IMR-90 (cell line): ENCODE results near the gene CCDC116. TPM values are rescaled to one million over a fixed set of nuclear protein-coding genes. Genes with fewer than 3 reads are reported as not detected.

Source experiments
- ATAC-seq: fragments of 200-7000 bp; cut with Tn5 transposase; 2 replicates; pipeline ENCODE4 v1.9.1; 2020; ENCODE audit warnings: low read depth, mild to moderate bottlenecking, moderate library complexity
- BruUV-seq: library from RNA; stranded (reverse); fragments of 400-500 nt; replicated peaks from 2 replicates; lab custom pipeline; 2021; lab: Mats Ljungman, UMichigan
- CTCF ChIA-PET: fragments of 300-600 bp; formaldehyde crosslinking; extraction: SDS; loops from one replicate; lab custom pipeline; 2021; ENCODE audit warnings: antibody characterized with exemption; lab: Yijun Ruan, JAX
- POLR2A ChIA-PET: fragments of 300-600 bp; sonication (Branson Sonifier 250); formaldehyde crosslinking; loops from one replicate; lab custom pipeline; 2022; ENCODE audit warnings: antibody characterized with exemption; ENCODE audit not compliant: unreplicated experiment; lab: Charles Lee
- DNase-seq: peaks from one replicate; pipeline ENCODE4 v3.0.0; 2013
- H2AFZ ChIP-seq: replicated peaks from 2 replicates; pipeline ENCODE3; 2013; ENCODE audit warnings: low read length, mild to moderate bottlenecking; ENCODE audit not compliant: poor library complexity
- H2AK5ac ChIP-seq: 2 replicates; pipeline ENCODE4 v1.6.1; 2013; ENCODE audit warnings: low read depth, low read length, inconsistent platforms
- H2AK9ac ChIP-seq: replicated peaks from 2 replicates; pipeline ENCODE3; 2013; ENCODE audit warnings: mild to moderate bottlenecking, low read depth, low read length, moderate library complexity; ENCODE audit not compliant: poor library complexity
- H2BK120ac ChIP-seq: 2 replicates; pipeline ENCODE4 v1.6.1; 2013; ENCODE audit warnings: low read depth, low read length, inconsistent platforms
- H2BK15ac ChIP-seq: 3 replicates; pipeline ENCODE4 v1.6.1; 2013; ENCODE audit warnings: low read depth, low read length, inconsistent platforms
- H2BK20ac ChIP-seq: 2 replicates; pipeline ENCODE4 v1.6.1; 2013; ENCODE audit warnings: low read depth, mild to moderate bottlenecking, inconsistent platforms, low read length, moderate library complexity
- H2BK5ac ChIP-seq: 2 replicates; pipeline ENCODE4 v1.6.1; 2013; ENCODE audit warnings: mild to moderate bottlenecking, low read depth, low read length, inconsistent platforms; ENCODE audit not compliant: poor library complexity, severe bottlenecking
- H3K14ac ChIP-seq: replicated peaks from 2 replicates; pipeline ENCODE4 v1.6.1; 2013; ENCODE audit warnings: low read depth, low read length, inconsistent platforms
- H3K18ac ChIP-seq: 2 replicates; pipeline ENCODE4 v1.6.1; 2013; ENCODE audit warnings: low read depth, low read length, control low read depth
- H3K23ac ChIP-seq: 2 replicates; pipeline ENCODE4 v1.6.1; 2013; ENCODE audit warnings: low read depth, low read length, inconsistent platforms
- H3K27ac ChIP-seq: 2 replicates; pipeline ENCODE4 v1.5.1; 2013; ENCODE audit warnings: mild to moderate bottlenecking, control low read depth, low read length; ENCODE audit not compliant: insufficient read depth
- H3K27me3 ChIP-seq: 2 replicates; pipeline ENCODE4 v1.6.1; 2013; ENCODE audit warnings: low read length; ENCODE audit not compliant: control insufficient read depth, insufficient read depth
- H3K36me3 ChIP-seq: 2 replicates; pipeline ENCODE4 v1.6.1; 2013; ENCODE audit warnings: low read length, mixed read lengths; ENCODE audit not compliant: control insufficient read depth, insufficient read depth
- H3K4ac ChIP-seq: 2 replicates; pipeline ENCODE4 v1.6.1; 2013; ENCODE audit warnings: low read depth, low read length, inconsistent platforms
- H3K4me1 ChIP-seq: 2 replicates; pipeline ENCODE4 v1.6.1; 2013; ENCODE audit warnings: low read length, mixed read lengths; ENCODE audit not compliant: control insufficient read depth, insufficient read depth
- H3K4me2 ChIP-seq: 2 replicates; pipeline ENCODE4 v1.6.1; 2013; ENCODE audit warnings: low read depth, mild to moderate bottlenecking, control low read depth, low read length, moderate library complexity
- H3K4me3 ChIP-seq: 2 replicates; pipeline ENCODE4 v1.5.1; 2013; ENCODE audit warnings: low read depth, mild to moderate bottlenecking, control low read depth, low read length, moderate library complexity; ENCODE audit not compliant: insufficient read depth
- H3K56ac ChIP-seq: 2 replicates; pipeline ENCODE4 v1.6.1; 2013; ENCODE audit warnings: low read length, inconsistent platforms; ENCODE audit not compliant: insufficient read depth; ENCODE audit errors: extremely low read depth
- H3K79me1 ChIP-seq, 2 experiments: 2 replicates each; pipeline ENCODE4 v1.6.1; 2013; ENCODE audit warnings: low read length in 2 of 2, inconsistent platforms in 1 of 2, low read depth in 1 of 2
- H3K9ac ChIP-seq: 2 replicates; pipeline ENCODE4 v1.6.1; 2013; ENCODE audit warnings: low read depth, low read length, control low read depth
- H3K9me1 ChIP-seq: 2 replicates; pipeline ENCODE4 v1.6.1; 2013; ENCODE audit warnings: low read length, inconsistent platforms; ENCODE audit not compliant: insufficient read depth
- H3K9me3 ChIP-seq: 2 replicates; pipeline ENCODE4 v1.6.1; 2013; ENCODE audit warnings: low read length; ENCODE audit not compliant: control insufficient read depth, insufficient read depth
- H4K20me1 ChIP-seq: 2 replicates; pipeline ENCODE4 v1.6.1; 2013; ENCODE audit warnings: low read length, inconsistent platforms; ENCODE audit not compliant: insufficient read depth
- H4K5ac ChIP-seq: 2 replicates; pipeline ENCODE4 v1.6.1; 2013; ENCODE audit warnings: mild to moderate bottlenecking, low read depth, low read length, control low read depth
- H4K8ac ChIP-seq, 2 experiments: 2 replicates each; pipeline ENCODE4 v1.6.1; 2013; ENCODE audit warnings: low read depth in 2 of 2, low read length in 2 of 2, control low read depth in 1 of 2, inconsistent platforms in 1 of 2
- H4K91ac ChIP-seq: 2 replicates; pipeline ENCODE4 v1.6.1; 2013; ENCODE audit warnings: low read depth, low read length, inconsistent platforms; ENCODE audit not compliant: insufficient read depth
- BHLHE40 ChIP-seq: fragments of 150-350 bp; IDR thresholded peaks from 2 replicates; pipeline ENCODE4 v1.6.1; 2016; ENCODE audit warnings: mild to moderate bottlenecking, low read depth, low read length
- CEBPB ChIP-seq: IDR thresholded peaks from 2 replicates; pipeline ENCODE4 v1.6.1; 2012; ENCODE audit warnings: low read depth, low read length, improper control_type of control experiment
- CHD1 ChIP-seq: IDR thresholded peaks from 2 replicates; pipeline ENCODE4 v1.6.1; 2012; ENCODE audit warnings: low read depth, low read length, improper control_type of control experiment
- FOS ChIP-seq: fragments of 150-350 bp; IDR thresholded peaks from 2 replicates; pipeline ENCODE4 v1.6.1; 2016; ENCODE audit warnings: low read depth, low read length
- MAFK ChIP-seq: IDR thresholded peaks from 2 replicates; pipeline ENCODE4 v1.6.1; 2012; ENCODE audit warnings: low read depth, low read length, improper control_type of control experiment
- MAZ ChIP-seq: IDR thresholded peaks from 2 replicates; pipeline ENCODE4 v1.6.1; 2012; ENCODE audit warnings: low read depth, mild to moderate bottlenecking, low read length, improper control_type of control experiment, moderate library complexity, borderline replicate concordance
- MXI1 ChIP-seq: IDR thresholded peaks from 2 replicates; pipeline ENCODE4 v1.6.1; 2012; ENCODE audit warnings: low read depth, mild to moderate bottlenecking, low read length, moderate library complexity, borderline replicate concordance
- NFE2L2 ChIP-seq: fragments of 150-350 bp; IDR thresholded peaks from 2 replicates; pipeline ENCODE4 v1.6.1; 2016; ENCODE audit warnings: low read depth, mild to moderate bottlenecking, low read length
- POLR2A ChIP-seq: IDR thresholded peaks from 2 replicates; pipeline ENCODE4 v1.6.1; 2012; ENCODE audit warnings: mild to moderate bottlenecking, low read depth, low read length
- RAD21 ChIP-seq: IDR thresholded peaks from 2 replicates; pipeline ENCODE4 v1.6.1; 2012; ENCODE audit warnings: low read length, improper control_type of control experiment
- RCOR1 ChIP-seq: IDR thresholded peaks from 2 replicates; pipeline ENCODE4 v1.6.1; 2012; ENCODE audit warnings: mild to moderate bottlenecking, low read length, improper control_type of control experiment; ENCODE audit not compliant: insufficient replicate concordance
- RFX5 ChIP-seq: IDR thresholded peaks from 2 replicates; pipeline ENCODE4 v1.8.0; 2012; ENCODE audit warnings: low read depth, mild to moderate bottlenecking, low read length, moderate library complexity
- WGBS, 2 experiments: methylation state at CpG; one replicate each; pipeline versions ENCODE4 v1.1.5 to v1.1.7; 2013; ENCODE audit warnings: missing lambda C conversion rate in 2 of 2; ENCODE audit not compliant: insufficient read length in 1 of 2; ENCODE audit errors: extremely low coverage in 2 of 2; 5-methylcytosine and 5-hydroxymethylcytosine counted together
- dilution Hi-C: fragments of 300-500 bp; cut with HindIII; formaldehyde crosslinking; loops from one replicate; pipeline ENCODE4 v1.14.3; 2018; ENCODE audit warnings: low sequenced_read_pairs; ENCODE audit not compliant: unreplicated experiment
- in situ Hi-C: fragments of 300-500 bp; cut with MboI; formaldehyde crosslinking; loops from 3 replicates; pipeline ENCODE4 v1.14.3; 2019; ENCODE audit warnings: low sequenced_read_pairs, inconsistent platforms, mixed read lengths
- intact Hi-C: fragments of 100-400 bp; cut with micrococcal nuclease; formaldehyde crosslinking; loops from 2 replicates; pipeline ENCODE4 v1.10.0; 2022
- polyA plus RNA-seq, 3 experiments: library from polyadenylated mRNA; depleted of rRNA; stranded (reverse); fragments of >200 nt; gene quantifications; 2 replicates each; pipeline ENCODE4 v1.2.3, GENCODE V29; 2012; ENCODE audit warnings: low replicate concordance in 1 of 3
- total RNA-seq: library from RNA; depleted of rRNA; stranded (reverse); fragments of >200 nt; gene quantifications from 2 replicates; pipeline ENCODE4 v1.2.3, GENCODE V29; 2012
- TF ChIP-seq, protein P1 (sequence below): fragments of 150-350 bp; IDR thresholded peaks from 2 replicates; pipeline ENCODE4 v1.6.1; 2017; ENCODE audit warnings: mild to moderate bottlenecking, antibody characterized with exemption, low read length, low read depth
- TF ChIP-seq, protein P2 (sequence below): fragments of 150-350 bp; IDR thresholded peaks from 2 replicates; pipeline ENCODE4 v1.6.1; 2016; ENCODE audit warnings: low read depth, mild to moderate bottlenecking, low read length, moderate library complexity, borderline replicate concordance
- TF ChIP-seq, protein P3 (sequence below): conservative IDR thresholded peaks from 2 replicates; pipeline ENCODE4 v1.5.1; 2012; ENCODE audit warnings: mild to moderate bottlenecking, low read depth, low read length, improper control_type of control experiment

The CCDC116 gene
- total and polyA plus RNA-seq, 2 of the 4 experiments (the other 2 are of a cell fraction) = under 0.01 to 0.27 TPM

DNA sequence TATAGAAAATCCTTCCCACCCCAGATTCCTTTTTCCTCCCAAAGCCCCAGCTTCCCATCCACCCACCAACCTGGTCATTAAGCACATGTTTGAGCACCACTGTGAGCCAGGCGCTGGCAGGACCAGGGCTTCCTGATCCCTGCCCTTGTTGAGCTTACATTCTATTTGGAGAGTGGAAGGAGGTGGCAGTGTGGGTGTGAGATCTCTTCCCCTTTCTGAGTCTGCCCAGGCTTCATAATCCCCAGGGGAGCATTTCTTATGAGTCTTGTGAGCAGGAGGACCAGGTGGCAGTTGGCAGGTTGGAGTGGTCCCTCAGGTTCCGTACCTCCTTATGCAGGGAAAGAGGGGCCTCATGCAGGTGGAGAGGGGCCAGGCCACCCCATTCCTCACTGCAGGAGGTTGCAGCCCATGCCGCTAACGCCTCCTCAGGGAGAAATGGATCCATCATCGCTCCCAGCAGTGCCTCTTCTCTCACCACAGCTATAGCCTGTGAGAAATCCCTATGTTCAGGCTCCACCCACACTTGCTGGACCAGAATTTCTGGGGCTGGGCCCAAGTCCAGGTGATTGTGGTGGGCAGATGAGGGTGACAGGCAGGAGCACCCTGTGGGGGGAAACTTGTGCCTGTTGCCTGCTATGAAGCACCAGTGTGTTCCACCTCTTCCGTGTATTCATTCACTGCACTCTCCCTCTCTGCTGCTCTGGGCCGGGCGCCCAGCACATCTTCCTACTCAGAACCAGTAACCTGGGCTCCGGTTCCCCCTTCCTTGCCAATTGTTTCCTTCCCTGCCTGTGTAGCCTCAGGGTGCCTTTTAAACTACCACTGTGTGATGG lies 41.5 kb upstream of the CCDC116 start:
- DNase-seq (no peak), ATAC-seq (no peak)
- H3K56ac ChIP-seq = no peak overlapping the region
- H2BK20ac ChIP-seq = no peak overlapping the region
- no peak overlapping the region for H2AK9ac ChIP-seq
- H3K36me3 ChIP-seq = peaks cover 29% of the 10 kb centered on the region
- H3K27ac ChIP-seq = no peak overlapping the region
- intact Hi-C loops (no loop called here), dilution Hi-C loops (no loop called here), in situ Hi-C loops (no loop called here)
- H2AFZ ChIP-seq = no peak overlapping the region
- ChIA-PET POLR2A (no interaction called here), CTCF (interaction anchor here (0.6 kb wide), 1 partner anchor 40 kb away, joined by 3 read pairs; no protein-coding TSS in a partner anchor)
- no peak overlapping the region for H2BK15ac ChIP-seq
- H3K4me2 ChIP-seq = no peak overlapping the region
- H3K14ac ChIP-seq = no peak overlapping the region
- no TSS peak for BruUV-seq
- H3K79me1 ChIP-seq = peaks cover 14 to 80% of the 10 kb centered on the region in 2 experiments; a peak in 3 of 4 replicates
- H2BK5ac ChIP-seq = no peak overlapping the region
- H4K91ac ChIP-seq = no peak overlapping the region
- H2AK5ac ChIP-seq = no peak overlapping the region
- H3K9ac ChIP-seq = no peak overlapping the region
- no peak overlapping the region for H3K4me3 ChIP-seq
- no CpG with 5 or more reads among the region's 9 CpGs for WGBS, 2 experiments
- H4K5ac ChIP-seq = no peak overlapping the region
- no peak overlapping the region for H4K8ac ChIP-seq
- no peak overlapping the region for H3K4ac ChIP-seq
- peaks cover 22% of the 10 kb centered on the region for H3K4me1 ChIP-seq
- peaks cover 40% of the 10 kb centered on the region for H3K9me1 ChIP-seq
- no peaks in the 10 kb centered on the region for H3K27me3 ChIP-seq
- H3K18ac ChIP-seq = no peak overlapping the region
- peaks cover 96% of the 10 kb centered on the region for H4K20me1 ChIP-seq
- no peaks in the 10 kb centered on the region for H3K9me3 ChIP-seq
- H2BK120ac ChIP-seq = no peak overlapping the region
- H3K23ac ChIP-seq = no peak overlapping the region
- TF ChIP-seq, protein P1, sequence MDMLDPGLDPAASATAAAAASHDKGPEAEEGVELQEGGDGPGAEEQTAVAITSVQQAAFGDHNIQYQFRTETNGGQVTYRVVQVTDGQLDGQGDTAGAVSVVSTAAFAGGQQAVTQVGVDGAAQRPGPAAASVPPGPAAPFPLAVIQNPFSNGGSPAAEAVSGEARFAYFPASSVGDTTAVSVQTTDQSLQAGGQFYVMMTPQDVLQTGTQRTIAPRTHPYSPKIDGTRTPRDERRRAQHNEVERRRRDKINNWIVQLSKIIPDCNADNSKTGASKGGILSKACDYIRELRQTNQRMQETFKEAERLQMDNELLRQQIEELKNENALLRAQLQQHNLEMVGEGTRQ = no peak
- no peak for TF ChIP-seq RAD21
- no peak for TF ChIP-seq RCOR1
- no peak for TF ChIP-seq MAFK
- no peak for TF ChIP-seq RFX5
- TF ChIP-seq FOS = no peak
- TF ChIP-seq, protein P2, sequence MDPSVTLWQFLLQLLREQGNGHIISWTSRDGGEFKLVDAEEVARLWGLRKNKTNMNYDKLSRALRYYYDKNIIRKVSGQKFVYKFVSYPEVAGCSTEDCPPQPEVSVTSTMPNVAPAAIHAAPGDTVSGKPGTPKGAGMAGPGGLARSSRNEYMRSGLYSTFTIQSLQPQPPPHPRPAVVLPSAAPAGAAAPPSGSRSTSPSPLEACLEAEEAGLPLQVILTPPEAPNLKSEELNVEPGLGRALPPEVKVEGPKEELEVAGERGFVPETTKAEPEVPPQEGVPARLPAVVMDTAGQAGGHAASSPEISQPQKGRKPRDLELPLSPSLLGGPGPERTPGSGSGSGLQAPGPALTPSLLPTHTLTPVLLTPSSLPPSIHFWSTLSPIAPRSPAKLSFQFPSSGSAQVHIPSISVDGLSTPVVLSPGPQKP = no peak
- no peak for TF ChIP-seq BHLHE40
- TF ChIP-seq MAZ = no peak
- TF ChIP-seq NFE2L2 = no peak
- no peak for TF ChIP-seq POLR2A
- TF ChIP-seq CHD1 = no peak
- TF ChIP-seq, protein P3, sequence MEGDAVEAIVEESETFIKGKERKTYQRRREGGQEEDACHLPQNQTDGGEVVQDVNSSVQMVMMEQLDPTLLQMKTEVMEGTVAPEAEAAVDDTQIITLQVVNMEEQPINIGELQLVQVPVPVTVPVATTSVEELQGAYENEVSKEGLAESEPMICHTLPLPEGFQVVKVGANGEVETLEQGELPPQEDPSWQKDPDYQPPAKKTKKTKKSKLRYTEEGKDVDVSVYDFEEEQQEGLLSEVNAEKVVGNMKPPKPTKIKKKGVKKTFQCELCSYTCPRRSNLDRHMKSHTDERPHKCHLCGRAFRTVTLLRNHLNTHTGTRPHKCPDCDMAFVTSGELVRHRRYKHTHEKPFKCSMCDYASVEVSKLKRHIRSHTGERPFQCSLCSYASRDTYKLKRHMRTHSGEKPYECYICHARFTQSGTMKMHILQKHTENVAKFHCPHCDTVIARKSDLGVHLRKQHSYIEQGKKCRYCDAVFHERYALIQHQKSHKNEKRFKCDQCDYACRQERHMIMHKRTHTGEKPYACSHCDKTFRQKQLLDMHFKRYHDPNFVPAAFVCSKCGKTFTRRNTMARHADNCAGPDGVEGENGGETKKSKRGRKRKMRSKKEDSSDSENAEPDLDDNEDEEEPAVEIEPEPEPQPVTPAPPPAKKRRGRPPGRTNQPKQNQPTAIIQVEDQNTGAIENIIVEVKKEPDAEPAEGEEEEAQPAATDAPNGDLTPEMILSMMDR = no peak
- no peak for TF ChIP-seq CEBPB
- no peak for TF ChIP-seq MXI1
